NB4 (cell line): ENCODE measurements around the gene SPATA2.
"Not testable (repeated sequence)": the region's sequence is repeated elsewhere in the genome, so short reads cannot be mapped to it uniquely, and the experiment has no call there.

Experiments used
- DNase-seq: peaks from one replicate; pipeline ENCODE4 v3.0.0; 2010; ENCODE audit warnings: low read depth
- H3K4me3 ChIP-seq: one replicate; pipeline ENCODE4 v1.5.1; 2011; ENCODE audit warnings: mild to moderate bottlenecking, low read depth, low read length, moderate library complexity
- MYC ChIP-seq: IDR thresholded peaks from 2 replicates; pipeline ENCODE4 v1.6.1; 2011; ENCODE audit warnings: low read depth, low read length
- POLR2A ChIP-seq: IDR thresholded peaks from 2 replicates; pipeline ENCODE4 v1.6.1; 2011; ENCODE audit warnings: mild to moderate bottlenecking; ENCODE audit not compliant: insufficient read length; ENCODE audit errors: extremely low read depth
- TF ChIP-seq, protein P1 (sequence below): IDR thresholded peaks from 2 replicates; pipeline ENCODE4 v1.6.1; 2011; ENCODE audit warnings: low read depth, low read length
- TF ChIP-seq, protein P2 (sequence below): IDR thresholded peaks from one replicate; pipeline ENCODE4 v1.5.1; 2012; ENCODE audit warnings: low read depth, low read length

The SPATA2 gene, protein sequence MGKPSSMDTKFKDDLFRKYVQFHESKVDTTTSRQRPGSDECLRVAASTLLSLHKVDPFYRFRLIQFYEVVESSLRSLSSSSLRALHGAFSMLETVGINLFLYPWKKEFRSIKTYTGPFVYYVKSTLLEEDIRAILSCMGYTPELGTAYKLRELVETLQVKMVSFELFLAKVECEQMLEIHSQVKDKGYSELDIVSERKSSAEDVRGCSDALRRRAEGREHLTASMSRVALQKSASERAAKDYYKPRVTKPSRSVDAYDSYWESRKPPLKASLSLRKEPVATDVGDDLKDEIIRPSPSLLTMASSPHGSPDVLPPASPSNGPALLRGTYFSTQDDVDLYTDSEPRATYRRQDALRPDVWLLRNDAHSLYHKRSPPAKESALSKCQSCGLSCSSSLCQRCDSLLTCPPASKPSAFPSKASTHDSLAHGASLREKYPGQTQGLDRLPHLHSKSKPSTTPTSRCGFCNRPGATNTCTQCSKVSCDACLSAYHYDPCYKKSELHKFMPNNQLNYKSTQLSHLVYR

DNA sequence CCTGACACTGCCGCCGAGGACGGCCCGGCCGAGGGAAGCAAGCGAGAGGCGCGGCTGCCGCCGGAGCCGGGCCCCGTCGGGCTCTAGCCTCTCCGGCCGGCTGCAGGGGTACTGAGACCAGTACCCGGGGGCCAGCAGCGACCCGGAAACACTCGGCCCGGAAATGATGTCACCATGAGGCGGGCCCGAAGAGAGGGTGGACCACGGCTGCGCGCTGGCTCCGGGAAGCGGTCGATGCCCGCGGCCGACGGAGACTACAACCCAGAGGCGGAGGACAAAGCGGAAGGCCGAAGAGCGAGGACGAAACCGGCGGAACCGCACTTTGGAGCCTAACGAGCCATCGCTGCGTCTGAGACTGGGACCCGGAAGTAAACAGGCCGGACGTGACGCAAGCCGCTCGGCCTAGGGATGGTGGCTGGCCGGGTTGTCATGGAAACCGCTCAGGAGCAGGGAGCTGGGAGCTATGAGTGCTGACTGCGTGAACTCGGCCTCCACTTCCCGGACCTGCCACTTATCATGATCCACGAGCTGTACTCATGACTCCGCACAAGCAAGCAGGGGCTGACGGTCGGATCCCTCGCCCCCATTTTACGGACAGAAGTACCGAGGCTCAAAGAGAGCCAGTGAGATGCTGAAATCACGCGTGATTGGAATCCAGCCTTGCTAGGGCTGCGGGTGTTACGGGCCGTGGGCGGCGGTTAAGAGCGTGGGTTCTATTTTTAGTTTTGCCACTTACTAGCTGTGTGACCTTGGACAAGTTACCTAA, at the start of gene SPATA2:
Gene SPATA2, minus strand, starts transcription at position 150 of the 766 bp plus-strand sequence. CDS start 7,039 bp downstream, outside the sequence.
- DNase-seq, result peak; percentile 97
- TF ChIP-seq POLR2A, result peak; percentile 71
- TF ChIP-seq MYC, result peak; percentile 13; the same call in 1 of the 2 replicates
- TF ChIP-seq, protein P1, sequence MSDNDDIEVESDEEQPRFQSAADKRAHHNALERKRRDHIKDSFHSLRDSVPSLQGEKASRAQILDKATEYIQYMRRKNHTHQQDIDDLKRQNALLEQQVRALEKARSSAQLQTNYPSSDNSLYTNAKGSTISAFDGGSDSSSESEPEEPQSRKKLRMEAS, result peak; percentile 37
- TF ChIP-seq, protein P2, sequence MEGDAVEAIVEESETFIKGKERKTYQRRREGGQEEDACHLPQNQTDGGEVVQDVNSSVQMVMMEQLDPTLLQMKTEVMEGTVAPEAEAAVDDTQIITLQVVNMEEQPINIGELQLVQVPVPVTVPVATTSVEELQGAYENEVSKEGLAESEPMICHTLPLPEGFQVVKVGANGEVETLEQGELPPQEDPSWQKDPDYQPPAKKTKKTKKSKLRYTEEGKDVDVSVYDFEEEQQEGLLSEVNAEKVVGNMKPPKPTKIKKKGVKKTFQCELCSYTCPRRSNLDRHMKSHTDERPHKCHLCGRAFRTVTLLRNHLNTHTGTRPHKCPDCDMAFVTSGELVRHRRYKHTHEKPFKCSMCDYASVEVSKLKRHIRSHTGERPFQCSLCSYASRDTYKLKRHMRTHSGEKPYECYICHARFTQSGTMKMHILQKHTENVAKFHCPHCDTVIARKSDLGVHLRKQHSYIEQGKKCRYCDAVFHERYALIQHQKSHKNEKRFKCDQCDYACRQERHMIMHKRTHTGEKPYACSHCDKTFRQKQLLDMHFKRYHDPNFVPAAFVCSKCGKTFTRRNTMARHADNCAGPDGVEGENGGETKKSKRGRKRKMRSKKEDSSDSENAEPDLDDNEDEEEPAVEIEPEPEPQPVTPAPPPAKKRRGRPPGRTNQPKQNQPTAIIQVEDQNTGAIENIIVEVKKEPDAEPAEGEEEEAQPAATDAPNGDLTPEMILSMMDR, result no peak
- H3K4me3 ChIP-seq, result peak within 1 kb of the TSS; percentile 96

DNA sequence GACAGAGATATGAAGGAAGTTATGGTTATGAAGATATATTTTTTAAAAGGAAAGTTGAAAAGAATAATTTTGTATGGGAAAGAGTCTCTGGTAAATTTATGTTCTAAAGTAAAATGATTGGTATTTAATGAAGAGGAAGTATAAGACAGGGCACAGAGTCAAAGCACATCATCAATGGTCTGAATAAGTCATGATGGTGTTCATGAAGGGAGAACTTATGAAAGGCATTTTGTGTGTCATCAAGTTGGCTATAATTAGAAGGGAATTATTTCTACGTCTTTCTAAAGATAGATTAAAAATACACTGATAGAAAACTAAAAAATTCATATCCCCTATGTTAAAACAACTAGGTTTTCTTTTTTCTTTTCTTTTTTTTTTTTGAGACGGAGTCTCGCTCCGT, 46.1 kb upstream of the SPATA2 start:
- H3K4me3 ChIP-seq, result no peak overlapping the region
- no peak for TF ChIP-seq POLR2A
- TF ChIP-seq, protein P2, result no peak
- TF ChIP-seq, protein P1, result no peak
- no peak for TF ChIP-seq MYC
- DNase-seq, result no peak

DNA sequence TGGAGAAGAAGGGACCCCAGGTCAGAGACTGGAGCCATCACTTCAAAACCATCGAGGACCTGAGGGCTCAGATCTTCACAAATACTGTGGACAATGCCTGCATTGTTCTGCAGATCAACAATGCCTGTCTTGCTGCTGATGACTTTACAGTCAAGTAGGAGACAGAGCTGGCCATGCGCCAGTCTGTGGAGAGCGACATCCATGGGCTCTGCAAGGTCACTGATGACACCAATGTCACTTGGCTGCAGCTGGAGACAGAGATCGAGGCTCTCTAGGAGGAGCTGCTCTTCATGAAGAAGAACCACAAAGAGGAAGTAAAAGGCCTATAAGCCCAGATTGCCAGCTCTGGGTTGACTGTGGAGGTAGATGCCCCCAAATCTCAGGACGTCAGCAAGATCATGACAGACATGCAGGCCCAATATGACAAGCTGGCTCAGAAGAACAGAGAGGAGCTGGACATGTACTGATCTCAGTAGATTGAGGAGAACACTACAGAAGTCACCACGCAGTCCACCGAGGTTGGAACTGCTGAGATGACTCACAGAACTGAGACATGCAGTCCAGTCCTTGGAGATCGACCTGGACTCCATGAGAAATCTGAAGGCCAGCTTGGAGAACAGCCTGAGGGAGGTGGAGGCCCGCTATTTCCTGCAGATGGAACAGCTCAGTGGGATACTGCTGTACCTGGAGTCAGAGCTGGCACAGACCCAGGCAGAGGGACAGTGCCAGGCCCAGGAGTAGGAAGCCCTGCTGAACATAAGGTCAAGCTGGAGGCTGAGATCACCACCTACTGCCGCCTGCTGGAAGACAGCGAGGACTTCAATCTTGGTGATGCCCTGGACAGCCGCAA, 42.0 kb upstream of the SPATA2 start:
- DNase-seq, result peak; percentile 77
- not testable (repeated sequence) for H3K4me3 ChIP-seq

DNA sequence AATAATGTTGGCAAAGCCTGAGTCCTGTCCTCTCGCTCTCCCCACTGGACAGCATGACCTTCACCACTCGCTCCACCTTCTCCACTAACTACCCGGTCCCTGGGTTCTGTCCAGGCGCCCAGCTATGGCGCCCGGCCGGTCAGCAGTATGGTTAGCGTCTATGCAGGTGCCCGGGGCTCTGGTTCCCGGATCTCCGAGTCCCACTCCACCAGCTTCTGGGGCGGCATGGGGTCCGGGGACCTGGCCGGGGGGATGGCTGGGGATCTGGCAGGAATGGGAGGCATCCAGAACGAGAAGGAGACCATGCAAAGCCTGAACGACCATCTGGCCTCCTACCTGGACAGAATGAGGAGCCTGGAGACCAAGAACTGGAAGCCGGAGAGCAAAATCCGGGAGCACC, 41.4 kb upstream of the SPATA2 start:
- no peak for DNase-seq
- no peak overlapping the region for H3K4me3 ChIP-seq
- TF ChIP-seq POLR2A, result no peak
- TF ChIP-seq MYC, result no peak
- TF ChIP-seq, protein P2, result no peak
- TF ChIP-seq, protein P1, result no peak

DNA sequence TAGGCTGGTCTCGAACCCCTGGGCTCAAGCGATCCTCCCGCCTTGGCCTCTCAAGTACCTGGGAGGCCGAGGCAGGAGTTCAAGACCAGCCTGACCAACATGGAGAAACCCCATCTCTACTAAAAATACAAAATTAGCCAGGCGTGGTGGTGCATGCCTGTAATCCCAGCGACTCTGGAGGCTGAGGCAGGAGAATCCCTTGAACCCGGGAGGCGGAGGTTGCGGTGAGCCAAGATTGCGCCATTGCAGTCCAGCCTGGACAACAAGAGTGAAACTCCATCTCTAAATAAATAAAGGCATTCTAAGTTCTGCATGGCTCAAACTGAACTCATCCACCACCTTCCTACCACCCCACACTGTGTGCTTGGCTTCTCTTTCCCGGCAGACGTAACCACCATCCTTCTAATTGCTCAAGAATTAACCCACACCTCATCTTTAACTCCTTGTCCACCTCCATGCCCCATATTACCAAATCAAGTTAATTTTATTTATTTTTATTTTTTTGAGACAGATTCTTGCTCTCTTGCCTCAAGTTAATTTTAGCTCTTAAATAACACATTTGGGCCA, 40.6 kb upstream of the SPATA2 start:
- DNase-seq, H3K4me3 ChIP-seq: not testable (repeated sequence)

DNA sequence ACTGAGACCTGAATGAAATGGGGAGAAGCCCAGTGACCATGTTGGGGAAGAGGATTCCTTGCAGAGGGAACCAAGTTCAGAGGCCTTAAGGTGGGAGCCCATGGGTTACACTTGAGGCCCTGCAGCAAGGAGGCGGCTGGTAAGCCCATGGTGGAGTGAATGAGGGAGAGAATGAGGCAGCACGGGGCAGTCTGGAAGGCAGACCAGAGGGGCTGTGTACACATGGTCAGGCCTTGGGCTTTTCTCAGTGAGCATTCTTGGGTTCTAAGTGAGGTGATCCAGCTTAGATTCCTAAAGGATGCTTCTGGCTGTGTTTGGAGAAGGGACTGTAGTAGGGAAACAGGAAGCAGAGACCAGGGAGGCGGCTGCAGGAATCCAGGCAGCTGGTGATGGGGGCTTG, 39.8 kb upstream of the SPATA2 start:
- TF ChIP-seq, protein P2, result no peak
- TF ChIP-seq POLR2A (no peak), MYC (no peak)
- TF ChIP-seq, protein P1, result no peak
- DNase-seq, result no peak
- H3K4me3 ChIP-seq, result no peak overlapping the region
